ENCODE data around the gene MED16. TPM values are rescaled to one million over a fixed set of nuclear protein-coding genes. Genes with fewer than 3 reads are reported as not detected.

The MED16 gene
- total RNA-seq, 1 experiment from 2014 or later, result 25.9 TPM

GRCh38 chr19:911197-912033 is 18.4 kb upstream of the MED16 start:
- Histone ChIP-seq H3K9me3 (ENCODE audit: low read length) (no peaks in the 10 kb centered on the region), H3K36me3 (ENCODE audit: low read depth, low read length) (no peaks in the 10 kb centered on the region), H3K9ac (ENCODE audit: low read length) (no peak overlapping the region), H2AFZ (ENCODE audit: low read length) (no peak overlapping the region), H3K4me2 (ENCODE audit: low read length) (peak overlapping the region; percentile 72), H3K79me2 (ENCODE audit: low read length) (peaks cover 46% of the 10 kb centered on the region), H3K9me2 (replicated peaks; ENCODE audit: low read length) (no peaks in the 10 kb centered on the region), H3K27me3 (ENCODE audit: low read length) (no peaks in the 10 kb centered on the region), H3K27ac (ENCODE audit: low read length) (no peak overlapping the region), H3K4me1 (ENCODE audit: insufficient read depth, low read length) (peaks cover 9% of the 10 kb centered on the region), H3F3A (ENCODE audit: low read length, unreplicated experiment) (no peaks in the 10 kb centered on the region), H3K4me3 (ENCODE audit: low read length) (peak overlapping the region; percentile 53), H4K20me1 (ENCODE audit: low read length) (no peaks in the 10 kb centered on the region)
- intact Hi-C loops (cut with micrococcal nuclease), result no loop called here
- ChIA-PET CTCF (no interaction called here), POLR2A (ENCODE audit: unreplicated experiment) (no interaction called here)
- BruUV-seq (replicated peaks), result no TSS peak
- no peak for DNase-seq
- no peak for ATAC-seq
- no peak for TF ChIP-seq EZH2phosphoT487 (IDR thresholded peaks at IDR 0.05; ENCODE audit: borderline replicate concordance, low read length)
- TF ChIP-seq EZH2 (IDR thresholded peaks at IDR 0.05; ENCODE audit: low read length, unreplicated experiment), result no peak
- no peak for TF ChIP-seq CTCF (conservative IDR thresholded peaks at IDR 0.05; ENCODE audit: low read depth, low read length)

- H3K79me2 ChIP-seq (ENCODE audit: low read length), result peaks cover 61% of the 10 kb centered on the region
- H3K27me3 ChIP-seq (ENCODE audit: low read length), result no peaks in the 10 kb centered on the region
- CTCF ChIA-PET, result no interaction called here
- no peaks in the 10 kb centered on the region for H3F3A ChIP-seq (ENCODE audit: low read length, unreplicated experiment)
- no peak for TF ChIP-seq EZH2 (IDR thresholded peaks at IDR 0.05; ENCODE audit: low read length, unreplicated experiment)
- no peak for TF ChIP-seq CTCF (conservative IDR thresholded peaks at IDR 0.05; ENCODE audit: low read depth, low read length)
- TF ChIP-seq EZH2phosphoT487 (IDR thresholded peaks at IDR 0.05; ENCODE audit: borderline replicate concordance, low read length), result no peak
- POLR2A ChIA-PET (ENCODE audit: unreplicated experiment), result interaction anchor here (0.5 to 0.6 kb wide), 2 partner anchors 9 to 246 kb away, joined by 3 read pairs; no protein-coding TSS in a partner anchor
- DNase-seq (no peak), ATAC-seq (no peak)
- H4K20me1 ChIP-seq (ENCODE audit: low read length), result no peaks in the 10 kb centered on the region
- intact Hi-C loops (cut with micrococcal nuclease), result no loop called here
- H3K36me3 ChIP-seq (ENCODE audit: low read depth, low read length), result no peaks in the 10 kb centered on the region
- peaks cover 9% of the 10 kb centered on the region for H3K4me1 ChIP-seq (ENCODE audit: insufficient read depth, low read length)
- H3K4me3 ChIP-seq (ENCODE audit: low read length), result no peak overlapping the region
- H3K9me2 ChIP-seq (replicated peaks; ENCODE audit: low read length), result no peaks in the 10 kb centered on the region
- H3K9ac ChIP-seq (ENCODE audit: low read length), result no peak overlapping the region
- H3K27ac ChIP-seq (ENCODE audit: low read length), result no peak overlapping the region
- H3K4me2 ChIP-seq (ENCODE audit: low read length), result no peak overlapping the region
- H3K9me3 ChIP-seq (ENCODE audit: low read length), result no peaks in the 10 kb centered on the region
- no peak overlapping the region for H2AFZ ChIP-seq (ENCODE audit: low read length)
- no TSS peak for BruUV-seq (replicated peaks)
Observed at GRCh38 chr19:907183-907853, 14.3 kb upstream of the MED16 start.

- DNase-seq, result no peak
- Histone ChIP-seq H3K9me3 (ENCODE audit: low read length) (no peaks in the 10 kb centered on the region), H3K36me3 (ENCODE audit: low read depth, low read length) (no peaks in the 10 kb centered on the region), H3K79me2 (ENCODE audit: low read length) (peaks cover 56% of the 10 kb centered on the region), H3K9ac (ENCODE audit: low read length) (no peak overlapping the region), H3K27me3 (ENCODE audit: low read length) (no peaks in the 10 kb centered on the region), H3K4me2 (ENCODE audit: low read length) (no peak overlapping the region), H4K20me1 (ENCODE audit: low read length) (no peaks in the 10 kb centered on the region), H3K4me3 (ENCODE audit: low read length) (no peak overlapping the region), H2AFZ (ENCODE audit: low read length) (no peak overlapping the region), H3K27ac (ENCODE audit: low read length) (no peak overlapping the region), H3K4me1 (ENCODE audit: insufficient read depth, low read length) (peaks cover 9% of the 10 kb centered on the region), H3K9me2 (replicated peaks; ENCODE audit: low read length) (no peaks in the 10 kb centered on the region), H3F3A (ENCODE audit: low read length, unreplicated experiment) (no peaks in the 10 kb centered on the region)
- no peak for TF ChIP-seq EZH2 (IDR thresholded peaks at IDR 0.05; ENCODE audit: low read length, unreplicated experiment)
- TF ChIP-seq EZH2phosphoT487 (IDR thresholded peaks at IDR 0.05; ENCODE audit: borderline replicate concordance, low read length), result no peak
- TF ChIP-seq CTCF (conservative IDR thresholded peaks at IDR 0.05; ENCODE audit: low read depth, low read length), result no peak
- intact Hi-C loops (cut with micrococcal nuclease), result no loop called here
- no peak for ATAC-seq
- POLR2A ChIA-PET (ENCODE audit: unreplicated experiment), result no interaction called here
- CTCF ChIA-PET, result no interaction called here
- BruUV-seq (replicated peaks), result no TSS peak
Observed at GRCh38 chr19:906480-906879, 13.5 kb upstream of the MED16 start.
